SU-DHL-6 (cell line): ENCODE measurements around the gene PHF21B.

Experiments used
- EZH2phosphoT487 ChIP-seq: fragments of 200-600 bp; sonication (generic), shearing (Covaris generic); conservative IDR thresholded peaks from 2 replicates; pipeline ENCODE4 v1.6.1; 2018; ENCODE audit warnings: mild to moderate bottlenecking, antibody characterized with exemption, low read length, moderate library complexity, mixed read lengths
- TF ChIP-seq, protein P1 (sequence below): fragments of 200-600 bp; sonication (generic); IDR thresholded peaks from one replicate; pipeline ENCODE4 v1.5.1; 2017; ENCODE audit warnings: antibody characterized with exemption, mild to moderate bottlenecking, low read length, moderate library complexity; ENCODE audit not compliant: insufficient read depth, poor library complexity, severe bottlenecking

DNA sequence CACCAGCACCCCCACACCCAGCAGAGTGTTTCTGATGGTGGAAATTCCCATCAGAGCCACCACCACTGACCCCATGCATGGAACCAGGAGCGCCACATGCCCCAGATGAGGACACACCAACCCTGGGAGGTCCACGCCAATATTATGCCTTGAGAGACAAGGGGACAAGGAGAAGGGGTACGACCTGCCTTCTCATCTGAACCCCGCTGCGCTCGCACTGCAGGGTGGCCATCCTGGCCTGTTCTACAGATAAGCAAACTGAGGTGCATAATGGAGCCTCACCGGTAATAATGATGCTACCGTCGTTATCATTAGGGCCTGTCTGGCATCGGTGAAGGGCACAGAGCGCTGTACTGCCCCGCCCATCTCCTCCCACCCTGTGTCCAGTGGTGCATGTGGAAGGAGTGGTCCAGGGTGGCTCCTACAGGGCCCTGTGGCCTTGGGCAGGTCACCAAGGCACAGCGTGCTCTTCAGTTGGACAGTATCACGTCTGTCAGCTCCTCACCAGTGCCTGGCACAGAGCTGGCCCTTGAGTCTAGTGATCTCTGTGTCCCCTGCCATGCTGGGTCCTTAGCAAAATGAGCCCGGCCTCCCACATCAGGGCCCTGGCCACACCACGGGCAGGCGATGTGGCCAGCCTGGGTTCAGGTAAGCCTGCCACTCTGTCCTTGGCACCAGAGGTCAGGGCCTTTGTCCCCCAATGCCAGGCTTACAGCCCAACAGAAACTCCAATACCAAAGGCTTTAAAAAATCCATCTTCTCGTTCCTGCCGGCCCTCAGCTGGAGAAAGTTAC lies 92.2 kb downstream of the PHF21B start:
- TF ChIP-seq, protein P1, sequence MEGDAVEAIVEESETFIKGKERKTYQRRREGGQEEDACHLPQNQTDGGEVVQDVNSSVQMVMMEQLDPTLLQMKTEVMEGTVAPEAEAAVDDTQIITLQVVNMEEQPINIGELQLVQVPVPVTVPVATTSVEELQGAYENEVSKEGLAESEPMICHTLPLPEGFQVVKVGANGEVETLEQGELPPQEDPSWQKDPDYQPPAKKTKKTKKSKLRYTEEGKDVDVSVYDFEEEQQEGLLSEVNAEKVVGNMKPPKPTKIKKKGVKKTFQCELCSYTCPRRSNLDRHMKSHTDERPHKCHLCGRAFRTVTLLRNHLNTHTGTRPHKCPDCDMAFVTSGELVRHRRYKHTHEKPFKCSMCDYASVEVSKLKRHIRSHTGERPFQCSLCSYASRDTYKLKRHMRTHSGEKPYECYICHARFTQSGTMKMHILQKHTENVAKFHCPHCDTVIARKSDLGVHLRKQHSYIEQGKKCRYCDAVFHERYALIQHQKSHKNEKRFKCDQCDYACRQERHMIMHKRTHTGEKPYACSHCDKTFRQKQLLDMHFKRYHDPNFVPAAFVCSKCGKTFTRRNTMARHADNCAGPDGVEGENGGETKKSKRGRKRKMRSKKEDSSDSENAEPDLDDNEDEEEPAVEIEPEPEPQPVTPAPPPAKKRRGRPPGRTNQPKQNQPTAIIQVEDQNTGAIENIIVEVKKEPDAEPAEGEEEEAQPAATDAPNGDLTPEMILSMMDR: no peak
- no peak for TF ChIP-seq EZH2phosphoT487
